ENCODE data around the gene METTL25. TPM values are rescaled to one million over a fixed set of nuclear protein-coding genes. Genes with fewer than 3 reads are reported as not detected.

METTL25 gene
- total and polyA plus RNA-seq, 10 of the 15 experiments (the other 5 are each of a cell fraction or from before 2014, with no cell fraction given) = 5.6 to 11.3 (median 8.0) TPM

- no peaks in the 10 kb centered on the region for H3K9me3 ChIP-seq (replicated peaks; ENCODE audit: control insufficient read depth, insufficient read depth, low read length)
- no TSS peak for BruUV-seq (replicated peaks)
- no peaks in the 10 kb centered on the region for H3K27me3 ChIP-seq (replicated peaks in 1 of 2; ENCODE audit: control insufficient read depth in 2 of 2, insufficient read depth in 2 of 2, low read length in 1 of 2)
- H3K79me2 ChIP-seq (ENCODE audit: control insufficient read depth, insufficient read depth, low read length) = no peaks in the 10 kb centered on the region
- POLR2A ChIA-PET = no interaction called here
- 92% methylated on average over 1 of the region's 1 CpG for WGBS (ENCODE audit: insufficient coverage, insufficient replicate concordance, low lambda C conversion rate, missing lambda C conversion rate)
- no peak overlapping the region for H3K9ac ChIP-seq (ENCODE audit: control insufficient read depth, insufficient read depth, low read length)
- TF ChIP-seq SMC3 (IDR thresholded peaks at IDR 0.05; ENCODE audit: borderline replicate concordance, low read length) = no peak
- no peak for TF ChIP-seq GATAD2B (conservative IDR thresholded peaks at IDR 0.05; ENCODE audit: low read depth)
- no peak for TF ChIP-seq CBX5 (IDR thresholded peaks at IDR 0.05; ENCODE audit: low read depth)
- H3K36me3 ChIP-seq (ENCODE audit: control insufficient read depth in 2 of 2, insufficient read depth in 2 of 2, low read length in 1 of 2) = no peaks in the 10 kb centered on the region
- intact Hi-C loops (cut with micrococcal nuclease; ENCODE audit: unreplicated experiment) (no loop called here), in situ Hi-C loops (cut with MboI) (no loop called here)
- H3K4me2 ChIP-seq (ENCODE audit: control insufficient read depth, insufficient read depth) = no peak overlapping the region
- CTCF ChIA-PET = no interaction called here
- RAD21 ChIA-PET (ENCODE audit: unreplicated experiment) = no interaction called here
- no peaks in the 10 kb centered on the region for H3K4me1 ChIP-seq (ENCODE audit: control insufficient read depth, insufficient read depth, low read length)
- ATAC-seq (no peak), FAIRE-seq (no peak), DNase-seq (ENCODE audit: low read depth, low spot score) (no peak)
- no peaks in the 10 kb centered on the region for H4K20me1 ChIP-seq (ENCODE audit: control insufficient read depth, insufficient read depth)
- no peak overlapping the region for H3K27ac ChIP-seq (ENCODE audit: control insufficient read depth, insufficient read depth)
- no peak overlapping the region for H3K4me3 ChIP-seq
- no peak overlapping the region for H2AFZ ChIP-seq (ENCODE audit: control insufficient read depth, low read depth, low read length)
- SMC1A ChIA-PET (ENCODE audit: uncharacterized antibody, unreplicated experiment) = no interaction called here
Observed at GRCh38 chr12:82479511-82479910, 121.2 kb downstream of the METTL25 start.

GRCh38 chr12:82480606-82481005, 122.3 kb downstream of the METTL25 start:
- ChIA-PET SMC1A (ENCODE audit: uncharacterized antibody, unreplicated experiment) (no interaction called here), POLR2A (no interaction called here), CTCF (interaction anchor here (0.7 kb wide), 1 partner anchor 16 kb away, joined by 3 read pairs; no protein-coding TSS in a partner anchor), RAD21 (ENCODE audit: unreplicated experiment) (no interaction called here)
- Histone ChIP-seq H3K4me3 (no peak overlapping the region), H3K27ac (ENCODE audit: control insufficient read depth, insufficient read depth) (no peak overlapping the region), H4K20me1 (ENCODE audit: control insufficient read depth, insufficient read depth) (no peaks in the 10 kb centered on the region), H3K9ac (ENCODE audit: control insufficient read depth, insufficient read depth, low read length) (no peak overlapping the region), H3K4me2 (ENCODE audit: control insufficient read depth, insufficient read depth) (no peak overlapping the region), H2AFZ (ENCODE audit: control insufficient read depth, low read depth, low read length) (no peak overlapping the region), H3K36me3 (ENCODE audit: control insufficient read depth in 2 of 2, insufficient read depth in 2 of 2, low read length in 1 of 2) (no peaks in the 10 kb centered on the region), H3K27me3 (replicated peaks in 1 of 2; ENCODE audit: control insufficient read depth in 2 of 2, insufficient read depth in 2 of 2, low read length in 1 of 2) (no peaks in the 10 kb centered on the region), H3K9me3 (replicated peaks; ENCODE audit: control insufficient read depth, insufficient read depth, low read length) (no peaks in the 10 kb centered on the region), H3K79me2 (ENCODE audit: control insufficient read depth, insufficient read depth, low read length) (no peaks in the 10 kb centered on the region), H3K4me1 (ENCODE audit: control insufficient read depth, insufficient read depth, low read length) (no peaks in the 10 kb centered on the region)
- no TSS peak for BruUV-seq (replicated peaks)
- no peak for ATAC-seq
- WGBS (ENCODE audit: insufficient coverage, insufficient replicate concordance, low lambda C conversion rate, missing lambda C conversion rate) = 97% methylated on average over 3 of the region's 3 CpGs
- in situ Hi-C loops (cut with MboI) = no loop called here
- no peak for FAIRE-seq
- intact Hi-C loops (cut with micrococcal nuclease; ENCODE audit: unreplicated experiment) = no loop called here
- no peak for DNase-seq (ENCODE audit: low read depth, low spot score)
- TF ChIP-seq CTCF (IDR thresholded peaks at IDR 0.05 in 2 of 3, conservative IDR thresholded peaks at IDR 0.05 in 1 of 3; ENCODE audit: control insufficient read depth in 2 of 3, extremely low read depth in 1 of 3, insufficient read depth in 1 of 3, low read depth in 3 of 3, low read length in 3 of 3) (no peak), ZBTB11 (CRISPR knock-in tag; IDR thresholded peaks at IDR 0.05) (no peak), EP300 (IDR thresholded peaks at IDR 0.05; ENCODE audit: borderline replicate concordance in 1 of 2, control insufficient read depth in 1 of 2, low read depth in 2 of 2, low read length in 2 of 2) (no peak), IRF4 (IDR thresholded peaks at IDR 0.05; ENCODE audit: low read depth, low read length) (no peak), RFX5 (IDR thresholded peaks at IDR 0.05; ENCODE audit: low read depth, low read length) (no peak), BRCA1 (IDR thresholded peaks at IDR 0.05; ENCODE audit: low read depth, low read length) (no peak)

All from GM12878 (cell line).